GM19193 (cell line): ENCODE data around the gene DAZ1.
"Not testable (repeated sequence)": the region's sequence is repeated elsewhere in the genome, so short reads cannot be mapped to it uniquely, and the experiment has no call there.

Experiments used
- POLR2A ChIP-seq: IDR thresholded peaks from 4 replicates; pipeline ENCODE4 v1.6.1; 2011; ENCODE audit not compliant: insufficient read depth, insufficient read length; ENCODE audit errors: extremely low read depth

The DAZ1 gene, protein sequence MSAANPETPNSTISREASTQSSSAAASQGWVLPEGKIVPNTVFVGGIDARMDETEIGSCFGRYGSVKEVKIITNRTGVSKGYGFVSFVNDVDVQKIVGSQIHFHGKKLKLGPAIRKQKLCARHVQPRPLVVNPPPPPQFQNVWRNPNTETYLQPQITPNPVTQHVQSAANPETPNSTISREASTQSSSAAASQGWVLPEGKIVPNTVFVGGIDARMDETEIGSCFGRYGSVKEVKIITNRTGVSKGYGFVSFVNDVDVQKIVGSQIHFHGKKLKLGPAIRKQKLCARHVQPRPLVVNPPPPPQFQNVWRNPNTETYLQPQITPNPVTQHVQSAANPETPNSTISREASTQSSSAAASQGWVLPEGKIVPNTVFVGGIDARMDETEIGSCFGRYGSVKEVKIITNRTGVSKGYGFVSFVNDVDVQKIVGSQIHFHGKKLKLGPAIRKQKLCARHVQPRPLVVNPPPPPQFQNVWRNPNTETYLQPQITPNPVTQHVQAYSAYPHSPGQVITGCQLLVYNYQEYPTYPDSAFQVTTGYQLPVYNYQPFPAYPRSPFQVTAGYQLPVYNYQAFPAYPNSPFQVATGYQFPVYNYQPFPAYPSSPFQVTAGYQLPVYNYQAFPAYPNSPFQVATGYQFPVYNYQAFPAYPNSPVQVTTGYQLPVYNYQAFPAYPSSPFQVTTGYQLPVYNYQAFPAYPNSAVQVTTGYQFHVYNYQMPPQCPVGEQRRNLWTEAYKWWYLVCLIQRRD

GRCh38 chrY:23198908-23199307 is at the start of gene DAZ1:
Gene DAZ1 (minus strand): TSS chrY:23199008. CDS start chrY:23198800, 208 bp downstream.
- TF ChIP-seq POLR2A, result not testable (repeated sequence)

GRCh38 chrY:23219233-23219632 is 20.4 kb upstream of the DAZ1 start, which contains the start of gene DAZ2:
Gene DAZ2 (plus strand): TSS chrY:23219533. CDS start chrY:23219741, 208 bp downstream.
- not testable (repeated sequence) for TF ChIP-seq POLR2A
